22Rv1 (cell line): ENCODE data around the gene POLE3.
A peak's percentile ranks its signal among the peaks of the same experiment; 100 is the strongest.
"Not testable (repeated sequence)": the region's sequence is repeated elsewhere in the genome, so short reads cannot be mapped to it uniquely, and the experiment has no call there.

Experiments used
- H3K27ac ChIP-seq: fragments of 450-650 bp; 2 replicates; pipeline ENCODE4 v1.5.1; 2017
- CTCF ChIP-seq: fragments of 450-650 bp; IDR thresholded peaks from 2 replicates; pipeline ENCODE4 v1.5.1; 2017; ENCODE audit warnings: mild to moderate bottlenecking
- ZFX ChIP-seq: fragments of 450-650 bp; IDR thresholded peaks from 2 replicates; pipeline ENCODE4 v1.6.1; 2017; ENCODE audit warnings: antibody characterized with exemption, borderline replicate concordance

The POLE3 gene

GRCh38 chr9:113389451-113389850 is 21.0 kb downstream of the POLE3 start:
- H3K27ac ChIP-seq: no peak overlapping the region
- no peak for TF ChIP-seq CTCF
- TF ChIP-seq ZFX: no peak

GRCh38 chr9:113388833-113389232 is 21.6 kb downstream of the POLE3 start:
- no peak overlapping the region for H3K27ac ChIP-seq
- TF ChIP-seq ZFX (no peak), CTCF (no peak)

- peak overlapping the region; percentile 72 for H3K27ac ChIP-seq
- TF ChIP-seq ZFX: no peak
- no peak for TF ChIP-seq CTCF
These were observed 22.8 kb downstream of the POLE3 start for GRCh38 chr9:113387560-113388230.

- TF ChIP-seq CTCF (no peak), ZFX (no peak)
- H3K27ac ChIP-seq: peak overlapping the region; percentile 72
These were observed 23.7 kb downstream of the POLE3 start for GRCh38 chr9:113386571-113387393.

GRCh38 chr9:113381909-113382411 is 28.5 kb downstream of the POLE3 start:
- peak overlapping the region; percentile 83 for H3K27ac ChIP-seq
- TF ChIP-seq CTCF (no peak), ZFX (no peak)

GRCh38 chr9:113381441-113381840 is 29.0 kb downstream of the POLE3 start:
- peak overlapping the region; percentile 83 for H3K27ac ChIP-seq

GRCh38 chr9:113380869-113381378 is 29.6 kb downstream of the POLE3 start:
- peak overlapping the region; percentile 83; the same call in 1 of the 2 replicates for H3K27ac ChIP-seq
- TF ChIP-seq CTCF (no peak), ZFX (no peak)

- H3K27ac ChIP-seq: not testable (repeated sequence)
These were observed 30.7 kb downstream of the POLE3 start for GRCh38 chr9:113379829-113380210.

- H3K27ac ChIP-seq: not testable (repeated sequence)
These were observed 31.2 kb downstream of the POLE3 start for GRCh38 chr9:113379094-113379828.
